Osteoblast (primary cell): Measurements from ENCODE around the gene CEP112. TPM values are rescaled to one million over a fixed set of nuclear protein-coding genes. Genes with fewer than 3 reads are reported as not detected.

ENCODE experiments used
- DNase-seq: peaks from one replicate; pipeline ENCODE4 v3.0.0; 2011; ENCODE audit warnings: low spot score, mixed read lengths; ENCODE audit not compliant: insufficient read length; ENCODE audit errors: missing footprints
- H2AFZ ChIP-seq: 2 replicates; pipeline ENCODE4 v1.6.0; 2011; ENCODE audit warnings: mild to moderate bottlenecking, low read length
- H3K27ac ChIP-seq: 2 replicates; pipeline ENCODE4 v1.5.1; 2011; ENCODE audit warnings: mild to moderate bottlenecking, low read depth, low read length, moderate library complexity
- H3K27me3 ChIP-seq: 2 replicates; pipeline ENCODE4 v1.6.0; 2012; ENCODE audit warnings: mild to moderate bottlenecking, control low read depth, inconsistent platforms, low read length, moderate library complexity; ENCODE audit not compliant: insufficient read depth
- H3K36me3 ChIP-seq: 2 replicates; pipeline ENCODE4 v1.5.1; 2011; ENCODE audit warnings: mild to moderate bottlenecking, low read length, control low read depth, moderate library complexity; ENCODE audit not compliant: insufficient read depth
- H3K4me1 ChIP-seq: 2 replicates; pipeline ENCODE4 v1.5.1; 2011; ENCODE audit warnings: mild to moderate bottlenecking, low read length, control low read depth, moderate library complexity; ENCODE audit not compliant: insufficient read depth
- H3K4me2 ChIP-seq: 2 replicates; pipeline ENCODE4 v1.6.0; 2011; ENCODE audit warnings: mild to moderate bottlenecking, low read length; ENCODE audit not compliant: insufficient read depth
- H3K4me3 ChIP-seq: fragments of 200-600 bp; sonication (generic); 3 replicates; pipeline ENCODE4 v1.5.1; 2012; ENCODE audit warnings: mild to moderate bottlenecking, low read length, inconsistent platforms; ENCODE audit not compliant: insufficient read depth
- H3K79me2 ChIP-seq: 2 replicates; pipeline ENCODE4 v1.6.0; 2012; ENCODE audit warnings: mild to moderate bottlenecking, low read length, control low read depth, inconsistent platforms; ENCODE audit not compliant: insufficient read depth
- H3K9me3 ChIP-seq: 2 replicates; pipeline ENCODE4 v1.5.1; 2011; ENCODE audit warnings: low read depth, low read length, control low read depth
- H4K20me1 ChIP-seq: 2 replicates; pipeline ENCODE4 v1.6.0; 2012; ENCODE audit warnings: mild to moderate bottlenecking, low read length, control low read depth; ENCODE audit not compliant: insufficient read depth
- total RNA-seq: library from RNA; depleted of rRNA; stranded (reverse); fragments of >200 nt; gene quantifications from 2 replicates; pipeline ENCODE4 v1.2.3, GENCODE V29; 2012
- TF ChIP-seq, protein P1 (sequence below): IDR thresholded peaks from 2 replicates; pipeline ENCODE4 v1.5.1; 2011; ENCODE audit warnings: mild to moderate bottlenecking, low read depth, low read length, moderate library complexity; ENCODE audit errors: extremely low read depth

Gene CEP112
- total RNA-seq, 1 donor = 8.3 TPM

DNA sequence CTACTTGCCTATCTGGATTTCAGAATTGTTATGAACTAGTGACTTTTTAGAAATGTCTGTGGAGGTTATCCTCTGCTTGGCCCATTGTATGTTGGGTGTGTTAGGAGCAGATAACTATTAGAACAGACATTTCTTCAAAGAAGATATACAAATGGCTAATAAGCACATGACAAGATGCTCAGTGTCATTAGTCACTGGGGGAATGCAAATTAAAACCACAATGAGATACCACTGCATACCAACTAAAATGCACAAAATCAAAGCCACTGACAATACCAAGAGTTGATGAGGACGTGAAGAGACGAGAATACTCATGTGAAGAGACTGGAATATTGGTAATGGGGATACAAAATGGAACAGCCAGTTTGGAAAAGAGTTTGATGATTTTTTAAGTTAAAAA is 39.2 kb downstream of the CEP112 start:
- Histone ChIP-seq H4K20me1 (no peaks in the 10 kb centered on the region), H3K4me3 (no peak overlapping the region), H3K27me3 (no peaks in the 10 kb centered on the region), H3K27ac (no peak overlapping the region), H2AFZ (no peak overlapping the region), H3K4me2 (no peak overlapping the region), H3K9me3 (no peaks in the 10 kb centered on the region), H3K79me2 (no peaks in the 10 kb centered on the region), H3K36me3 (no peaks in the 10 kb centered on the region), H3K4me1 (no peaks in the 10 kb centered on the region)
- TF ChIP-seq, protein P1, sequence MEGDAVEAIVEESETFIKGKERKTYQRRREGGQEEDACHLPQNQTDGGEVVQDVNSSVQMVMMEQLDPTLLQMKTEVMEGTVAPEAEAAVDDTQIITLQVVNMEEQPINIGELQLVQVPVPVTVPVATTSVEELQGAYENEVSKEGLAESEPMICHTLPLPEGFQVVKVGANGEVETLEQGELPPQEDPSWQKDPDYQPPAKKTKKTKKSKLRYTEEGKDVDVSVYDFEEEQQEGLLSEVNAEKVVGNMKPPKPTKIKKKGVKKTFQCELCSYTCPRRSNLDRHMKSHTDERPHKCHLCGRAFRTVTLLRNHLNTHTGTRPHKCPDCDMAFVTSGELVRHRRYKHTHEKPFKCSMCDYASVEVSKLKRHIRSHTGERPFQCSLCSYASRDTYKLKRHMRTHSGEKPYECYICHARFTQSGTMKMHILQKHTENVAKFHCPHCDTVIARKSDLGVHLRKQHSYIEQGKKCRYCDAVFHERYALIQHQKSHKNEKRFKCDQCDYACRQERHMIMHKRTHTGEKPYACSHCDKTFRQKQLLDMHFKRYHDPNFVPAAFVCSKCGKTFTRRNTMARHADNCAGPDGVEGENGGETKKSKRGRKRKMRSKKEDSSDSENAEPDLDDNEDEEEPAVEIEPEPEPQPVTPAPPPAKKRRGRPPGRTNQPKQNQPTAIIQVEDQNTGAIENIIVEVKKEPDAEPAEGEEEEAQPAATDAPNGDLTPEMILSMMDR = no peak
- DNase-seq = no peak

DNA sequence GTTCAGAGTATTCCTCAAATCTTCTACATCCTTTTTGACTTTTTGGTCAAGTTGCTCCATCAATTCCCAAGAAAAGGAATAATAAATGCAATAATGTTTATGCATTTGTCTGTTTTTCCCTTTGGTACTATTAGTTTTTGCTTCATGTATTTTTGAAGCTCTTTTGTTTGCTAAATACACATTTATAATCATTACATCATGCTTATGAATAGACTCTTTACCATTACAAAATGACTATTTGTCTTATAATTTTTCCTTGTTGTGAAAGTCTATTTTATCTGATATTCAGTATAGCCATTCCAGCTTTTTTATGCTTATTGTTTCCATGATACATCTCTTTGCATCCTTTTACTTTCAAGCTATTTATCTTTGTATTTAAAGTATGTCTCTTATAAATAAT is 41.2 kb downstream of the CEP112 start:
- DNase-seq = no peak
- Histone ChIP-seq H3K36me3 (no peaks in the 10 kb centered on the region), H3K27me3 (no peaks in the 10 kb centered on the region), H3K27ac (no peak overlapping the region), H3K79me2 (no peaks in the 10 kb centered on the region), H4K20me1 (no peaks in the 10 kb centered on the region), H3K4me1 (no peaks in the 10 kb centered on the region), H2AFZ (no peak overlapping the region), H3K4me2 (no peak overlapping the region), H3K9me3 (no peaks in the 10 kb centered on the region), H3K4me3 (no peak overlapping the region)
- TF ChIP-seq, protein P1 = no peak

DNA sequence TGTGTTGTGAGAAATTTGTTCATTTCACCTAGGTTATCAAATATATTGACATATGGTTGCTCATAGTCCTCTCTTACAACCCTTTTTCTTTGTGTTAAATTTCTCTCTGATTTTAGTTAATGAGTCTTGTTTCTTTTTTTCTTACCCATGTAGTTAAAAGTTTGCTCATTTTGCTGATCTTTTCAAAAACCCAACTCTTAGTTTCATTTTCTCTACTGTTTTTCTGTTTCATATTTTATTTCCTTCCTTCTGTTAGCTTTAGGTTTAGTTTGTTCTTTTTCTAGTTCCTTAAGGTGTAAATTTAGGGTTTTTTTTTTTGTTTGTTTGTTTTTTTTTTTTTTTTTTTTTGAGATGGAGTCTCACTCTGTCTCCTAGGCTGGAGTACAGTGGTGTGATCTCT is 42.4 kb downstream of the CEP112 start:
- no peak overlapping the region for H2AFZ ChIP-seq
- H3K4me1 ChIP-seq = no peaks in the 10 kb centered on the region
- no peaks in the 10 kb centered on the region for H3K9me3 ChIP-seq
- TF ChIP-seq, protein P1 = no peak
- DNase-seq = no peak
- H3K4me3 ChIP-seq = no peak overlapping the region
- H3K27ac ChIP-seq = no peak overlapping the region
- H3K79me2 ChIP-seq = no peaks in the 10 kb centered on the region
- H3K27me3 ChIP-seq = no peaks in the 10 kb centered on the region
- H3K36me3 ChIP-seq = no peaks in the 10 kb centered on the region
- no peak overlapping the region for H3K4me2 ChIP-seq
- no peaks in the 10 kb centered on the region for H4K20me1 ChIP-seq

DNA sequence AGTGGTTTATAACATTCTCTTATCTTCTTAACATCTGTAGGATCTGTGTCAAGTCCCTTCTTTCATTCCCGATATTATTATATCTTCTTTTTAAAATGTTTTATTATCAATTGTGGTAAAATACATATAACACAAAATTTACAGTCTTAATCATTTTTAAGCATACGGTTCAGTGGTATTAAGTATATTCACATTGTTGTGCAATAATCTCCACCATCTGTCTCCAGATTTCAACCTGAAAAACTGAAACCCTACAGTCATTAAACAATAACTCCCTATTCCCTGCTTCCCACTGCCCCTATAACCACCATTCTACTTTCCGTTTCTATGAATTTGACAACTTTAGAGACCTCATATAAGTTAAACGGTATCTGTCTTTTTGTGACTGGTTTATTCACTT is 45.5 kb downstream of the CEP112 start:
- Histone ChIP-seq H3K9me3 (no peaks in the 10 kb centered on the region), H3K4me2 (no peak overlapping the region), H4K20me1 (no peaks in the 10 kb centered on the region), H3K4me1 (no peaks in the 10 kb centered on the region), H2AFZ (no peak overlapping the region), H3K27me3 (no peaks in the 10 kb centered on the region), H3K27ac (no peak overlapping the region), H3K36me3 (no peaks in the 10 kb centered on the region), H3K79me2 (no peaks in the 10 kb centered on the region), H3K4me3 (no peak overlapping the region)
- DNase-seq = no peak
- TF ChIP-seq, protein P1 = no peak
